ENCODE data around the gene SDR39U1. TPM values are rescaled to one million over a fixed set of nuclear protein-coding genes. Genes with fewer than 3 reads are reported as not detected.

Gene SDR39U1
- total RNA-seq, 4 donors from 2014 or later: 21.7 to 51.4 (median 38.3) TPM

DNA sequence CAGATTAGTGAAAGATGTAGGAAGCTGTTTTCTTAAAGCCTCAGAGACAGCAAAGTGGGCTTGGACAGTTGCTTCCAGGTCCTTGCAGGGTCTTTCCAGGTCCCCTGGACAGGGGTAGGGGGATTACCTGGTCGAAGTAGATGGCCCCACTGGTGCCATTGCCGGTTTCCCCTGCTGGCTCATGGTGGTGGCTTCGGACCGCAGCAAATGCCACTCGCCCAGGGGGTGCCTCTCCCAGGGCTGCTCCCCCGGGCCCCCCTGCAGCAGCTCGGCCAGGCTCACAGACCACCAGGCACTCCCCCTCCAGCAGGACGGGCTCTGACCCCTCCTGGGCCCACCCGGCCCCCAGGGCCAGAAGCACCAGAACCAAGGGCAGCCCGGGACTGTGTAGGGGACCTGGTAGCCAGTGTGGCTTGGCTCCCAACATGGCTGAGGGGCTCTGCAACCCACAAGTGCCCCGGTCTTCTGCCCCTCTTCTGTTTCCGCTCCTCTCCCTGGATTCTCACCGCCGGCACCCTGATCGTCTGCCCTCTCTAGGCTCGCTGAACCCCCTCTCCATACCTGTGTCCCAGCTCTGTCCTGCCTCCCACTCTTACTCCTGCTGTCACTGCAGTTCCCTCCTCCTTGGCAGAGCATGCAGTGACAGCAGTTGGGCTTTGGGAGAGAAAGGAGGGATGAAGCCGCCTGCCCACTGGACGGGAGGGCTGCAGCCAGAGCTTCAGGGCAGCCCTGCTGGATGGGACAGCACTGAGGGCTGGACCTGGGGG lies 13.8 kb downstream of the SDR39U1 start:
- TF ChIP-seq, protein P1, sequence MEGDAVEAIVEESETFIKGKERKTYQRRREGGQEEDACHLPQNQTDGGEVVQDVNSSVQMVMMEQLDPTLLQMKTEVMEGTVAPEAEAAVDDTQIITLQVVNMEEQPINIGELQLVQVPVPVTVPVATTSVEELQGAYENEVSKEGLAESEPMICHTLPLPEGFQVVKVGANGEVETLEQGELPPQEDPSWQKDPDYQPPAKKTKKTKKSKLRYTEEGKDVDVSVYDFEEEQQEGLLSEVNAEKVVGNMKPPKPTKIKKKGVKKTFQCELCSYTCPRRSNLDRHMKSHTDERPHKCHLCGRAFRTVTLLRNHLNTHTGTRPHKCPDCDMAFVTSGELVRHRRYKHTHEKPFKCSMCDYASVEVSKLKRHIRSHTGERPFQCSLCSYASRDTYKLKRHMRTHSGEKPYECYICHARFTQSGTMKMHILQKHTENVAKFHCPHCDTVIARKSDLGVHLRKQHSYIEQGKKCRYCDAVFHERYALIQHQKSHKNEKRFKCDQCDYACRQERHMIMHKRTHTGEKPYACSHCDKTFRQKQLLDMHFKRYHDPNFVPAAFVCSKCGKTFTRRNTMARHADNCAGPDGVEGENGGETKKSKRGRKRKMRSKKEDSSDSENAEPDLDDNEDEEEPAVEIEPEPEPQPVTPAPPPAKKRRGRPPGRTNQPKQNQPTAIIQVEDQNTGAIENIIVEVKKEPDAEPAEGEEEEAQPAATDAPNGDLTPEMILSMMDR (IDR thresholded peaks at IDR 0.05 in 4 of 5, conservative IDR thresholded peaks at IDR 0.05 in 1 of 5): no peak
- TF ChIP-seq POLR2A (IDR thresholded peaks at IDR 0.05): no peak
- H3K4me3 ChIP-seq: peak overlapping the region; percentile 61 to 81 (median 69)
- H3K4me1 ChIP-seq: peaks cover 18 to 22% of the 10 kb centered on the region in 2 donors
- H3K27me3 ChIP-seq: no peaks in the 10 kb centered on the region
- no peaks in the 10 kb centered on the region for H3K9me3 ChIP-seq
- ATAC-seq: no peak
- peaks cover 0 to 17% of the 10 kb centered on the region in 2 donors for H3K36me3 ChIP-seq
- in situ Hi-C loops (cut with MboI; ENCODE audit: low sequenced_read_pairs in 4 of 4) (loop anchor here in 2 of 4 donors (25.0 kb wide), 2 partner anchors 192 to 1117 kb away; partner anchors contain the start of genes BCL2L2 (in 1 of the 2), GMPR2 (in 1 of the 2), NEDD8 (in 1 of the 2) and PABPN1 (in 1 of the 2)), intact Hi-C loops (cut with DNase I; ENCODE audit: low total_unique reads) (loop anchor here (2.0 kb wide), 1 partner anchor 14 kb away; the partner anchor contains the start of gene SDR39U1)
- DNase-seq: no peak
- peak overlapping the region; percentile 85 to 90 (median 86) for H3K27ac ChIP-seq

- no peaks in the 10 kb centered on the region for H3K27me3 ChIP-seq
- H3K27ac ChIP-seq: no peak overlapping the region
- DNase-seq: no peak
- H3K4me1 ChIP-seq: peaks cover 18 to 22% of the 10 kb centered on the region in 2 donors
- H3K9me3 ChIP-seq: no peaks in the 10 kb centered on the region
- TF ChIP-seq POLR2A (IDR thresholded peaks at IDR 0.05): no peak
- H3K36me3 ChIP-seq: peaks cover 0 to 7% of the 10 kb centered on the region in 2 donors
- intact Hi-C loops (cut with DNase I; ENCODE audit: low total_unique reads) (loop anchor here (2.0 kb wide), 1 partner anchor 15 kb away; the partner anchor contains the start of gene SDR39U1), in situ Hi-C loops (cut with MboI; ENCODE audit: low sequenced_read_pairs in 4 of 4) (loop anchor here in 2 of 4 donors (25.0 kb wide), 2 partner anchors 191 to 1116 kb away; partner anchors contain the start of genes BCL2L2 (in 1 of the 2), GMPR2 (in 1 of the 2), NEDD8 (in 1 of the 2) and PABPN1 (in 1 of the 2))
- ATAC-seq: no peak
- H3K4me3 ChIP-seq: no peak overlapping the region
Observed at GRCh38 chr14:24427537-24428508, 14.8 kb downstream of the SDR39U1 start.

- ATAC-seq (no peak), DNase-seq (no peak)
- Histone ChIP-seq H3K27ac (no peak overlapping the region), H3K36me3 (no peaks in the 10 kb centered on the region), H3K27me3 (no peaks in the 10 kb centered on the region), H3K4me1 (peaks cover 18 to 21% of the 10 kb centered on the region in 2 donors), H3K9me3 (no peaks in the 10 kb centered on the region), H3K4me3 (no peak overlapping the region)
- TF ChIP-seq, protein P1 (IDR thresholded peaks at IDR 0.05 in 4 of 5, conservative IDR thresholded peaks at IDR 0.05 in 1 of 5): no peak
- no peak for TF ChIP-seq POLR2A (IDR thresholded peaks at IDR 0.05)
- intact Hi-C loops (cut with DNase I; ENCODE audit: low total_unique reads) (no loop called here), in situ Hi-C loops (cut with MboI; ENCODE audit: low sequenced_read_pairs in 4 of 4) (loop anchor here in 2 of 4 donors (25.0 kb wide), 2 partner anchors 190 to 1115 kb away; partner anchors contain the start of genes BCL2L2 (in 1 of the 2), GMPR2 (in 1 of the 2), NEDD8 (in 1 of the 2) and PABPN1 (in 1 of the 2))
Observed at GRCh38 chr14:24426912-24427536, 15.6 kb downstream of the SDR39U1 start.

- no peaks in the 10 kb centered on the region for H3K27me3 ChIP-seq
- H3K36me3 ChIP-seq: no peaks in the 10 kb centered on the region
- no peak overlapping the region for H3K27ac ChIP-seq
- no peaks in the 10 kb centered on the region for H3K9me3 ChIP-seq
- intact Hi-C loops (cut with DNase I; ENCODE audit: low total_unique reads): no loop called here
- DNase-seq (no peak), ATAC-seq (no peak)
- H3K4me1 ChIP-seq: peaks cover 12 to 14% of the 10 kb centered on the region in 2 donors
- in situ Hi-C loops (cut with MboI; ENCODE audit: low sequenced_read_pairs in 4 of 4): loop anchor here in 2 of 4 donors (25.0 kb wide), 2 partner anchors 189 to 1114 kb away; partner anchors contain the start of genes BCL2L2 (in 1 of the 2), GMPR2 (in 1 of the 2), NEDD8 (in 1 of the 2) and PABPN1 (in 1 of the 2)
- no peak overlapping the region for H3K4me3 ChIP-seq
- TF ChIP-seq, protein P1 (IDR thresholded peaks at IDR 0.05 in 4 of 5, conservative IDR thresholded peaks at IDR 0.05 in 1 of 5): no peak
- TF ChIP-seq POLR2A (IDR thresholded peaks at IDR 0.05): no peak
Observed at GRCh38 chr14:24426150-24426911, 16.2 kb downstream of the SDR39U1 start.
